Left ventricle myocardium inferior (tissue), 1 donor: ENCODE measurements around the gene MED29. TPM values are rescaled to one million over a fixed set of nuclear protein-coding genes. Genes with fewer than 3 reads are reported as not detected.

Experiments
- DNase-seq: peaks from one replicate; pipeline ENCODE4 v3.0.0-alpha.2; 2020
- H3K27ac ChIP-seq: fragments of 200-600 bp; replicated peaks from 2 replicates; pipeline ENCODE4 v1.8.0; 2021
- H3K27me3 ChIP-seq: fragments of 200-600 bp; 2 replicates; pipeline ENCODE4 v1.8.0; 2021; ENCODE audit warnings: low read depth
- H3K36me3 ChIP-seq: fragments of 200-600 bp; 2 replicates; pipeline ENCODE4 v1.8.0; 2021
- H3K4me1 ChIP-seq: fragments of 200-600 bp; 2 replicates; pipeline ENCODE4 v1.8.0; 2021
- H3K4me3 ChIP-seq: fragments of 200-600 bp; 2 replicates; pipeline ENCODE4 v1.8.0; 2021; ENCODE audit warnings: mild to moderate bottlenecking, moderate library complexity
- H3K9me3 ChIP-seq: fragments of 200-600 bp; replicated peaks from 2 replicates; pipeline ENCODE4 v1.8.0; 2021
- CTCF ChIP-seq: fragments of 200-600 bp; IDR thresholded peaks from 2 replicates; pipeline ENCODE4 v1.8.0; 2021; ENCODE audit warnings: antibody characterized with exemption, mild to moderate bottlenecking, borderline replicate concordance
- intact Hi-C: fragments of 100-400 bp; cut with micrococcal nuclease; formaldehyde crosslinking; loops from one replicate; pipeline ENCODE4 v1.11.0; 2022
- total RNA-seq: library from RNA; stranded (reverse); fragmentation: NEBNext Ultra II Directional; extraction: Animal tissue kit (Norgen Biotek cat#: 25700); gene quantifications from one replicate; pipeline ENCODE4 v1.2.1, GENCODE V29; 2021
- donor health status: DM: no; HTN: yes; CAD: no; lungs with severe emphysema.

The MED29 gene
- total RNA-seq, 1 donor from 2014 or later = 25.7 TPM

GRCh38 chr19:39384839-39385568, 6.2 kb upstream of the MED29 start:
- TF ChIP-seq CTCF = no peak
- no peak overlapping the region for H3K4me3 ChIP-seq
- no peak overlapping the region for H3K27ac ChIP-seq
- intact Hi-C loops = no loop called here
- H3K27me3 ChIP-seq = no peaks in the 10 kb centered on the region
- H3K9me3 ChIP-seq = no peaks in the 10 kb centered on the region
- no peak for DNase-seq
- H3K36me3 ChIP-seq = peaks cover 92% of the 10 kb centered on the region
- peaks cover 12% of the 10 kb centered on the region for H3K4me1 ChIP-seq

DNA sequence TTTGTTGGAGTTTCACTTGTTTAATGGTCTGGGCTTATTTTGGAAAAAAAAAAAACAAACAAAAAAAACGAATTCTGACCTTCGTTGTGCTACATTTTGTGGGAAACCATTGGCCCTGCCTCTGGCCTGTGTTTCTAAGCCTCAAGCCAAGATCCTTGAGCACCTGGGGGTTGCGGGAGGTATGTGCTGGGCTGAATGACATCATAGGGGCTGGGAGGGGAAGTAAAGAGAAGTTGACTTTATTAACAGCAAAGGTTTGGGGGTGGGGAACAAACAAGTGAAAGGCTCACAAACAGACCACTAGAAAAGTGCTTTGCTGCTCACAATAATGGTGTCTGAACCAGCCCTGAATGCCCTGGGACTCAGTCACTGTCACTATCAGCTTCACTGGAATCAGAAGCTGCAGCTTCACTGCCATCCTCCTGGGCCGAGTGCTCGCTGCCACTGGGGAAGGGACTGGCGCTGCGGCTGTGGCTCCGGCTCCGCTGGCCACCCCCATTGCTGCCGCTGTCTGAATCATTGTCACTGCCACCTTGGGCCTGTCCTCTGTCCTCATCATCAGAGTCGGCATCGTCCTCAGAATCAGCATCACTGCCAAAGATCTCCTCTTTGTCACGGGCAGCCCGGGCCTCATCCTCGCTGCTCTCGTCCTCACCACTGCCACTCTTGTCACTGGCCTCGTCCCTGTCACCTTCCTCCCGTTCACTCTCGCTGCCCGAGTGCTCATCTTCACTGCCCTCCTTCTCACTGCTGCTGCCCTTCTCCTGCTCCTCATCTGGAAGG, 5.4 kb upstream of the MED29 start:
- no peak for TF ChIP-seq CTCF
- H3K36me3 ChIP-seq = peaks cover 84% of the 10 kb centered on the region
- peaks cover 20% of the 10 kb centered on the region for H3K4me1 ChIP-seq
- intact Hi-C loops = no loop called here
- H3K27ac ChIP-seq = no peak overlapping the region
- H3K9me3 ChIP-seq = no peaks in the 10 kb centered on the region
- DNase-seq = no peak
- no peaks in the 10 kb centered on the region for H3K27me3 ChIP-seq
- no peak overlapping the region for H3K4me3 ChIP-seq

GRCh38 chr19:39386557-39386956, 4.6 kb upstream of the MED29 start:
- intact Hi-C loops = no loop called here
- Histone ChIP-seq H3K4me1 (peaks cover 24% of the 10 kb centered on the region), H3K27me3 (no peaks in the 10 kb centered on the region), H3K9me3 (no peaks in the 10 kb centered on the region), H3K4me3 (no peak overlapping the region), H3K27ac (no peak overlapping the region), H3K36me3 (peaks cover 77% of the 10 kb centered on the region)
- no peak for DNase-seq
- no peak for TF ChIP-seq CTCF

- Histone ChIP-seq H3K27me3 (no peaks in the 10 kb centered on the region), H3K36me3 (peaks cover 68% of the 10 kb centered on the region), H3K4me1 (peaks cover 38% of the 10 kb centered on the region), H3K27ac (no peak overlapping the region), H3K4me3 (no peak overlapping the region), H3K9me3 (no peaks in the 10 kb centered on the region)
- intact Hi-C loops = no loop called here
- no peak for DNase-seq
- TF ChIP-seq CTCF = no peak
These were observed 2.5 kb upstream of the MED29 start for GRCh38 chr19:39388657-39389056.

DNA sequence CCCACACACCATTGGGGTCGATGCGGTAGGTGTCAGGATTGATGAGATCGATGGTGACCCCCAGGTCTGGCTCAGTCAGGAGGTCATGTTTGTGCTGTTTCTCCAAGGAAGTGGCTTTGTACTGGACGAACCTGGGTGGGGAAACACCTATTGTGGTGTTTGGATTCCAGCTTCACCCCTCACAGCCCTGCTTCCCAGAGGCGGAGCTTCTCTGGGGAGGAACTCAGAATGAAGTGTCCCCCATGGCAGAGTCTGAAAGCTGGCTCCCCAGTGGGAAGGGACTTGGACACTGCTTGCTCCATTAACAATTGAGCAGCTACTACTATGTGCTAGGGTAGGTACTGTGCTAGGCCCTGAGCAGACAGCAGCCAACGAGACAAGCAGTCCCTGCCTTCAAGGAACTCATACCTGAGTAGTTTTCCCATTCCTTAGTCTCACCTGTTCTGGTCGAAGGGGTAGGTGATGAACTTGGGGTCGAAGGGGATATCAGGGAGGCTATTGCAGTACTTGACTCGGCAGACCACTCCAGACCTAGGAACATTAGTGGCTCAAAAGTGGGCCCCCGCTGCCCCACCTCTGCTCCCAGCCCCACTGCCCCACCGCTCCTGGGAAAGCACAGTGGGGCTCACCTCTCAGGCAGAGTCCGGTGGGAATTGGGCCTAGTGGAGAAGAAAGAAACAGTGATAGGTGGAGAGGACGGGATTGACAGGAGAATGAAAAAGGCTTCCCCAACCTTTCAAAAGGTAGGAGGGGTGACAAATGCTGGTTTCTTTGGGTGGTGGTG, 1.4 kb upstream of the MED29 start:
- H3K27me3 ChIP-seq = no peaks in the 10 kb centered on the region
- H3K4me3 ChIP-seq = peak overlapping the region; percentile 99
- no peaks in the 10 kb centered on the region for H3K9me3 ChIP-seq
- H3K4me1 ChIP-seq = peaks cover 38% of the 10 kb centered on the region
- TF ChIP-seq CTCF = no peak
- intact Hi-C loops = no loop called here
- H3K27ac ChIP-seq = peak overlapping the region; percentile 98
- DNase-seq = no peak
- H3K36me3 ChIP-seq = peaks cover 70% of the 10 kb centered on the region
